Measurements from ENCODE around the gene LILRA2. TPM values are rescaled to one million over a fixed set of nuclear protein-coding genes. Genes with fewer than 3 reads are reported as not detected.

The LILRA2 gene
- total RNA-seq, 2 donors from 2014 or later = 1.6 to 2.5 TPM

GRCh38 chr19:54607785-54608150 lies 34.2 kb downstream of the LILRA2 start:
- DNase-seq (ENCODE audit: low spot score) = no peak
- no peak for TF ChIP-seq POLR2AphosphoS5 (IDR thresholded peaks at IDR 0.05)
- TF ChIP-seq CTCF (IDR thresholded peaks at IDR 0.05) = no peak
- TF ChIP-seq POLR2A (IDR thresholded peaks at IDR 0.05) = no peak

GRCh38 chr19:54608205-54608604 lies 34.6 kb downstream of the LILRA2 start:
- Histone ChIP-seq H3K9me3 (no peaks in the 10 kb centered on the region), H3K4me1 (replicated peaks) (no peaks in the 10 kb centered on the region), H3K27ac (no peak overlapping the region), H3K36me3 (no peaks in the 10 kb centered on the region), H3K27me3 (replicated peaks; ENCODE audit: insufficient read depth) (no peaks in the 10 kb centered on the region), H3K4me3 (no peak overlapping the region)
- 94% methylated on average over 7 of the region's 7 CpGs for WGBS
- DNase-seq (ENCODE audit: low spot score) = no peak
- intact Hi-C loops (cut with DNase I) = no loop called here
- TF ChIP-seq CTCF (IDR thresholded peaks at IDR 0.05) = no peak
- no peak for TF ChIP-seq POLR2AphosphoS5 (IDR thresholded peaks at IDR 0.05)
- TF ChIP-seq POLR2A (IDR thresholded peaks at IDR 0.05) = no peak

More at GRCh38 chr19:54607785-54608150, 34.2 kb downstream of the LILRA2 start:
- no peaks in the 10 kb centered on the region for H3K36me3 ChIP-seq
- H3K27ac ChIP-seq = no peak overlapping the region
- no peaks in the 10 kb centered on the region for H3K9me3 ChIP-seq
- WGBS = 88% methylated on average over 5 of the region's 5 CpGs
- no peaks in the 10 kb centered on the region for H3K27me3 ChIP-seq (replicated peaks; ENCODE audit: insufficient read depth)
- intact Hi-C loops (cut with DNase I) = no loop called here
- H3K4me3 ChIP-seq = no peak overlapping the region
- no peaks in the 10 kb centered on the region for H3K4me1 ChIP-seq (replicated peaks)

GRCh38 chr19:54608792-54609191 lies 35.2 kb downstream of the LILRA2 start:
- intact Hi-C loops (cut with DNase I) = no loop called here
- TF ChIP-seq POLR2AphosphoS5 (IDR thresholded peaks at IDR 0.05) = no peak
- TF ChIP-seq CTCF (IDR thresholded peaks at IDR 0.05) = no peak
- TF ChIP-seq POLR2A (IDR thresholded peaks at IDR 0.05) = no peak
- Histone ChIP-seq H3K9me3 (no peaks in the 10 kb centered on the region), H3K4me1 (replicated peaks) (no peaks in the 10 kb centered on the region), H3K36me3 (no peaks in the 10 kb centered on the region), H3K27ac (no peak overlapping the region), H3K4me3 (no peak overlapping the region), H3K27me3 (replicated peaks; ENCODE audit: insufficient read depth) (no peaks in the 10 kb centered on the region)
- DNase-seq (ENCODE audit: low spot score) = no peak
- 86% methylated on average over 15 of the region's 15 CpGs for WGBS

GRCh38 chr19:54609356-54609791 lies 35.8 kb downstream of the LILRA2 start:
- H3K27me3 ChIP-seq (replicated peaks; ENCODE audit: insufficient read depth) = no peaks in the 10 kb centered on the region
- DNase-seq (ENCODE audit: low spot score) = no peak
- 88% methylated on average over 26 of the region's 26 CpGs for WGBS
- H3K4me3 ChIP-seq = no peak overlapping the region
- H3K4me1 ChIP-seq (replicated peaks) = no peaks in the 10 kb centered on the region
- H3K36me3 ChIP-seq = no peaks in the 10 kb centered on the region
- H3K9me3 ChIP-seq = no peaks in the 10 kb centered on the region
- intact Hi-C loops (cut with DNase I) = no loop called here
- TF ChIP-seq POLR2A (IDR thresholded peaks at IDR 0.05) (no peak), CTCF (IDR thresholded peaks at IDR 0.05) (no peak), POLR2AphosphoS5 (IDR thresholded peaks at IDR 0.05) (no peak)
- no peak overlapping the region for H3K27ac ChIP-seq

- Histone ChIP-seq H3K4me1 (replicated peaks) (no peaks in the 10 kb centered on the region), H3K36me3 (no peaks in the 10 kb centered on the region), H3K4me3 (no peak overlapping the region), H3K9me3 (no peaks in the 10 kb centered on the region), H3K27ac (no peak overlapping the region), H3K27me3 (replicated peaks; ENCODE audit: insufficient read depth) (no peaks in the 10 kb centered on the region)
- TF ChIP-seq POLR2AphosphoS5 (IDR thresholded peaks at IDR 0.05) (no peak), POLR2A (IDR thresholded peaks at IDR 0.05) (no peak), CTCF (IDR thresholded peaks at IDR 0.05) (no peak)
- intact Hi-C loops (cut with DNase I) = no loop called here
- DNase-seq (ENCODE audit: low spot score) = no peak
- WGBS = 93% methylated on average over 1 of the region's 1 CpG
Measured at GRCh38 chr19:54612428-54612827, 38.8 kb downstream of the LILRA2 start.

All from prostate gland (tissue), 2 donors.